Activated CD8-positive, alpha-beta memory T cell treated with anti-CD3 and anti-CD28 coated beads for 24 hours (primary cell): ENCODE results near the gene SEC24A.
A peak's percentile ranks its signal among the peaks of the same experiment; 100 is the strongest.
"Not testable (repeated sequence)": the region's sequence is repeated elsewhere in the genome, so short reads cannot be mapped to it uniquely, and the experiment has no call there.

Source experiments
- DNase-seq: peaks from one replicate; pipeline ENCODE4 v3.0.0-alpha.2; 2020

The SEC24A gene

GRCh38 chr5:134651531-134651930 lies 2.9 kb downstream of the SEC24A start:
- no peak for DNase-seq

GRCh38 chr5:134656690-134657089 lies 8.1 kb downstream of the SEC24A start:
- no peak for DNase-seq

- no peak for DNase-seq
These were observed 10.9 kb downstream of the SEC24A start for GRCh38 chr5:134659456-134659855.

GRCh38 chr5:134659922-134660321 lies 11.3 kb downstream of the SEC24A start:
- no peak for DNase-seq

GRCh38 chr5:134662971-134663370 lies 14.4 kb downstream of the SEC24A start:
- DNase-seq, result no peak

- no peak for DNase-seq
These were observed 15.9 kb downstream of the SEC24A start for GRCh38 chr5:134664448-134664847.

DNA sequence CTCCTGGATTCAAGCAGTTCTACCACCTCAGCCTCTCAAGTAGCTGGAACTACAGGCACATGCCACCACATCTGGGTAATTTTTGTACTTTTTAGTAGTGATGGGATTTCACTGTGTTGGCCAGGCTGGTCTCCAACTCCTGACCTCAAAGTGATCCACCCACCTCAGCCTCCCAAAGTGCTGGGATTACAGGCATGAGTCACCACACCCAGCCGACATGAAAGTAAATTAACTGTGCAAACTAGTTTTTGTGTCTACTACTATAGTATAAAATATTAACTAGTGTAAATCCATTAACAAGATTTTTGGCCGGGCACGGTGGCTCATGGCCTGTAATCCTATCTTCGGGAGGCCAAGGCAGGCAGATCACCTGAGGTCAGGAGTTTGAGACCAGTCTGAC lies 25.0 kb downstream of the SEC24A start:
- DNase-seq, result not testable (repeated sequence)

DNA sequence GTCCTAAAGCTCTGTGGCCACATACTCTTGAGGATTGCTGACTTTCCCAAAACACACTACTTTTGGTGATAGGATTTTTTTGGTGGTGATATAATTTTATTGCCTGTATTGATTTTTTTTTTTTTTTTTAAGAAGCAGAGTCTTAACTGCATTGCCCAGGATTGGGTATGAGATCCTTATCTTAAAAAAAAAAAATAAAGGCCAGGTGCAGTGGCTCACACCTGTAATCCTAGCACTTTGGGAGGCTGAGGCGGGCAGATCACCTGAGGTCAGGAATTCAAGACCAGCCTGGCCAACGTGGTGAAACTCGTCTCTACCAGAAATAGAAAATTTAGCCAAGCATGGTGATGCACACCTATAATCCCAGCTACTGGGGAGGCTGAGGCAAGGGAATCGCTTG lies 28.8 kb downstream of the SEC24A start:
- DNase-seq, result not testable (repeated sequence)

DNA sequence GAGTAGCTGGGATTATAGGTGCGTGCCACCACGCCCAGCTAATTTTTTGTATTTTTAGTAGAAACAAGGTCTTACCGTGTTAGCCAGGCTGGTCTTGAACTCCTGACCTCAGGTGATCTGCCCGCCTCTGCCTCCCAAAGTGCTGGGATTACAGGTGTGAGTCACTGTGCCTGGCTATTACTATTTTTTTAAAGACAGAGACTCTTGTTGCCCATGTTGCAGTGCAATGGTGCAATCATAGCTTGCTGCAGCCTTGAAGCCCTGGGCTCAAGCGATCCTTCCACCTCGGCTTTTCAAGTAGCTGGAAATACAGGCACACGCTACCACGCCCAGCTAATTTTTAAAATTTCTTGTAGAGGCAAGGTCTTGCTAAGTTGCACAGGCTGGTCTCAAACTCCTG lies 41.6 kb downstream of the SEC24A start:
- DNase-seq, result not testable (repeated sequence)

GRCh38 chr5:134692722-134693121 lies 44.1 kb downstream of the SEC24A start:
- DNase-seq, result no peak

DNA sequence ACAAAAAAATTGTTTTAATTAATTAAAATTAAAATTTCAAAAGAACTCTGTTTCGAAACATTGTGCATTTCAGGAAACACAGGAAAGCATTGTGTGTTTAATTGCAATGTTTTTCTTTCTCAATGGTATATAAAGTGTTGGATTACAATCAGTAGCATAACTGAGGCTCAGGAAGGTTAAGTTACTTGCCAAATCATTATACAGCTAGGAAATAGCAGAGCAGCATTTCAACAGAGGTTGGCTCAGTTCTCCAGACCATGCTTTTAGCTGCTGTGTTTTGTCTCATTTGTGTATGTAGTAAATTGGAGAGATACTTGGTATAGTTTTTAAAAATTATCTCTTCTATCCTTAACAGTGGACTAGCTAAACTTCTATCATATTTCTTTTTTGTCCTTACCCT lies 59.7 kb downstream of the SEC24A start:
- no peak for DNase-seq

DNA sequence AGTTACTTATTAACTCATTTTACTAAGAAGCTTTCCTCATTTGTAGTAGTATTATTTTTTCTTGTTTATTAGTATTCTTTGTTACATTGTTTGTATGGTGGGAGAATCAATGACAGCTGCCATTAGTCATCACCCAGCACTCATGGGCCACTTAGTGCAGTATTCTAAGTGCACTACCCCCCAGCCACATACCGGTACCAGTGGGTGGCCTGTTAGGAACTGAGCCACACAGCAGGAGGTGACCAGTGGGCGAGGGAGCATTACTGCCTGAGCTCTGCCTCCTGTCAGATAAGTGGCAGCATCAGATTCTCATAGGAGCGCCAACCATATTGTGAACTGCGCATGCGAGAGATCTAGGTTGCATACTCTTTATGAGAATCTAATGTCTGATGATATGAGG lies 65.5 kb downstream of the SEC24A start:
- no peak for DNase-seq

- no peak for DNase-seq
These were observed 66.0 kb downstream of the SEC24A start for GRCh38 chr5:134714541-134714940.

DNA sequence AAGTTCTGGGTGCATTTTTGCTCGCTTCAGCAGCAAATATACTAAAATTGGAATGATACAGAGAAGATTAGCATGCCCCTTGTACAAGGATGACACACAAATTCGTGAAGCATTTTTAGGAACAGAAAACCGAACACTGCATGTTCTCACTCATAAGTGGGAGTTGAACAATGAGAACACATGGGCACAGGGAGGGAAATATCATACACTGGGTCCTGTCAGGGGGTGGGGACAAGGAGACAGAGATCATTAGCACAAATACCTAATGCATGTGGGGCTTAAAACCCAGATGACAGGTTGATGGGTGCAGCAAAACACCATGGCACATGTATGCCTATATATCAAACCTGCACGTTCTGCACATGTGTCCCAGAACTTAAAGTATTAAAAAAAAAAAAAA lies 66.9 kb downstream of the SEC24A start:
- not testable (repeated sequence) for DNase-seq

GRCh38 chr5:134724872-134725271 lies 76.3 kb downstream of the SEC24A start:
- no peak for DNase-seq

DNA sequence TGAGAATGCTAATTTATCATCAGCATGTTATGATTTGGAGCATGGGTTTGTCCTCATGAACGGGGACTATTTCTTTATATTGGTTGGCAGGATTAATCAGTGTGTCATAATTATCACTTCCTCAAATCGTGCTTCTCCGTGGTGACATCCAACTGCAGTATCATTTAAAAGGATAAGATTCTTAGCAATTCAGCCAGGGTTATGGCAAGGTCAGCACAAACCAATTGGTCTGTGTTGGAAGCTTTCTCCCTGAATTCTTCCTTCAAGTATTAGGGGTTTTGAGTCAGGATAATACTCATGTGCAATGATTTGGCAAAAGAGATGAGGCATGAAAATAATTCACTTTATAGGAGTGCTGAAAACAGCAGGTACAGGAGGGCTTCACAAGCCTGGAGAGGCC lies 84.2 kb downstream of the SEC24A start:
- no peak for DNase-seq

- no peak for DNase-seq
These were observed 86.7 kb downstream of the SEC24A start for GRCh38 chr5:134735243-134735642.

DNA sequence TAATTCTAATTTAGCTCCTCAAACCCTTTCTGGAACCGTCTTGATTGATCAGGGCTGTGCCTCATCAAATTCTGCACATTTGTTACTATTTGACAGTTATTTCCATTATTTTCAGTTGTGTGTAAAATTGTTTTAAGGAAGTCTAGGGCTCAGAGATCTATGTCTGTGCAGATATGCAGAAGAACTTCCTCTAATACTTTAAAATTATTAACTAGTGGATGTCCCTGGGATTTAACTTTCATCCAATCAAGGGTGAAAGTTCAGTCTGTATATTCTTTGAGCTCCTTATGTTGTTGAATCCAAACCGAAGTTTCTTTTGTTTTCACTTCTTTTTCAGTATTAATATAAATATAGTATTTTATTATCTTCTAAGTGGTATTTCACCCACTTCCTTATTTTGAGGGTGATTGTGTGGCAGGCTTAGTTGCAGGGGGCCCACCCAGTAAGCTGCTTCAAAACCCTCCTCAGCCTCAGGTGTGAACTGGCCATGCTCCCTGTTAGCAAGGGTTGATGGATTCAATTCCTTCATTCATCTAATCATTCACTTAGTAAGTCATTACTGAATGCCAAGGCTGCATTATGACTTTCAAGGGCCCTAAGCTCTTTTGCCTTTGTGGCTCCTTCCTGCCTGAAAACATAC lies 87.7 kb downstream of the SEC24A start:
- DNase-seq, result no peak

GRCh38 chr5:134738133-134738962 lies 89.8 kb downstream of the SEC24A start, which contains the start of gene CAMLG:
Gene CAMLG, plus strand, starts transcription at chr5:134738548. Its CDS starts 73 bp downstream, at chr5:134738621.
- DNase-seq, result peak; percentile 97

GRCh38 chr5:134738963-134739661 lies 90.5 kb downstream of the SEC24A start:
- DNase-seq, result peak; percentile 69

- no peak for DNase-seq
These were observed 92.5 kb downstream of the SEC24A start for GRCh38 chr5:134741052-134741451.

GRCh38 chr5:134742134-134742533 lies 93.5 kb downstream of the SEC24A start:
- DNase-seq, result no peak

GRCh38 chr5:134749415-134749814 lies 100.8 kb downstream of the SEC24A start:
- no peak for DNase-seq

- no peak for DNase-seq
These were observed 109.6 kb downstream of the SEC24A start for GRCh38 chr5:134758176-134758503.
